Lower leg skin (tissue), 3 donors: Measurements from ENCODE around the gene PKN2.

Experiments
- CTCF ChIP-seq, 3 donors: fragments of 450-650 bp; IDR thresholded peaks; one replicate each; pipeline ENCODE4 v1.5.1; 2016; ENCODE audit warnings: antibody characterized with exemption in 3 of 3, mild to moderate bottlenecking in 3 of 3, moderate library complexity in 2 of 3
- POLR2A ChIP-seq, 2 donors: fragments of 450-650 bp; IDR thresholded peaks; one replicate each; pipeline ENCODE4 v1.6.1; 2016 to 2017; ENCODE audit warnings: antibody characterized with exemption in 2 of 2, mild to moderate bottlenecking in 1 of 2, moderate library complexity in 1 of 2

- TF ChIP-seq CTCF (IDR thresholded peaks at IDR 0.05): no peak
- TF ChIP-seq POLR2A (IDR thresholded peaks at IDR 0.05): no peak
Observed at GRCh38 chr1:88680911-88681622, 3.0 kb upstream of the PKN2 start.
